Progenitor cell of endocrine pancreas (in vitro differentiated cells): ENCODE measurements around the gene ATP1A1. TPM values are rescaled to one million over a fixed set of nuclear protein-coding genes. Genes with fewer than 3 reads are reported as not detected.

Experiments used
- DNase-seq: peaks from one replicate; pipeline ENCODE4 v3.0.0; 2021; ENCODE audit warnings: low spot score; ENCODE audit not compliant: unreplicated experiment
- H3K27ac Mint-ChIP-seq: 2 replicates; pipeline ENCODE4 v1.8.0; 2021; ENCODE audit warnings: mild to moderate bottlenecking, moderate library complexity, mixed read lengths
- H3K27me3 Mint-ChIP-seq: 2 replicates; pipeline ENCODE4 v1.8.0; 2021; ENCODE audit warnings: mixed read lengths
- H3K36me3 Mint-ChIP-seq: 2 replicates; pipeline ENCODE4 v1.8.0; 2022; ENCODE audit warnings: mixed read lengths; ENCODE audit not compliant: insufficient read depth
- H3K4me1 Mint-ChIP-seq: 2 replicates; pipeline ENCODE4 v1.8.0; 2021; ENCODE audit warnings: low read depth, mixed read lengths
- H3K4me3 Mint-ChIP-seq: 2 replicates; pipeline ENCODE4 v1.8.0; 2021; ENCODE audit warnings: low read depth, mild to moderate bottlenecking, moderate library complexity, mixed read lengths
- H3K9me3 Mint-ChIP-seq: 2 replicates; pipeline ENCODE4 v1.8.0; 2021; ENCODE audit warnings: low read depth, mixed read lengths
- total RNA-seq: library from RNA; stranded (reverse); gene quantifications from 2 replicates; pipeline ENCODE4 v1.2.1, GENCODE V29; 2021
- TF ChIP-seq, protein P1 (sequence below): fragments of 200-600 bp; sonication (generic); IDR thresholded peaks from one replicate; pipeline ENCODE4 v1.5.0; 2021; ENCODE audit warnings: antibody characterized with exemption, mild to moderate bottlenecking; ENCODE audit not compliant: unreplicated experiment

ATP1A1 gene
- total RNA-seq, 1 donor from 2014 or later = 332 TPM

DNA sequence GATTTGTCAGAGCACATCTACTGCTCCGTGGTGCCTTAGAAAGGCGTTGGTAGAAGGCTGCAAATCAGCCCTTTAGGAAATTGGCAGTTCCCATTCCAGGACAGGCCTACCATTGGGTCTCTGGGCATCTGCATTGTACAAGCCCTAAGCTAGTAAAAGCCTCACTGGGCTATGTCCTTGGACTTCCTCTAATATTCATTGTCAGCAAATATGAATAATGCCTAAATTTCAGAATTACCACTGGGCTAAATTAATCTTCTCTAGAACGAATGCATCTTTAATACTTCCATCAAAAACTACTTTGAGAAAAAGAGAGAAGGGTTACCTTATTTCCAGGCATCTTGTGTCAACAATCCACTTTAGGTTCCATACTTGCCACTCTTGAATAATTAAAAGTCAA lies 41.5 kb upstream of the ATP1A1 start:
- Mint-ChIP-seq H3K9me3 (no peaks in the 10 kb centered on the region), H3K27ac (no peak overlapping the region), H3K4me1 (peaks cover 37% of the 10 kb centered on the region), H3K27me3 (no peaks in the 10 kb centered on the region), H3K36me3 (no peaks in the 10 kb centered on the region), H3K4me3 (no peak overlapping the region)
- no peak for DNase-seq
- TF ChIP-seq, protein P1, sequence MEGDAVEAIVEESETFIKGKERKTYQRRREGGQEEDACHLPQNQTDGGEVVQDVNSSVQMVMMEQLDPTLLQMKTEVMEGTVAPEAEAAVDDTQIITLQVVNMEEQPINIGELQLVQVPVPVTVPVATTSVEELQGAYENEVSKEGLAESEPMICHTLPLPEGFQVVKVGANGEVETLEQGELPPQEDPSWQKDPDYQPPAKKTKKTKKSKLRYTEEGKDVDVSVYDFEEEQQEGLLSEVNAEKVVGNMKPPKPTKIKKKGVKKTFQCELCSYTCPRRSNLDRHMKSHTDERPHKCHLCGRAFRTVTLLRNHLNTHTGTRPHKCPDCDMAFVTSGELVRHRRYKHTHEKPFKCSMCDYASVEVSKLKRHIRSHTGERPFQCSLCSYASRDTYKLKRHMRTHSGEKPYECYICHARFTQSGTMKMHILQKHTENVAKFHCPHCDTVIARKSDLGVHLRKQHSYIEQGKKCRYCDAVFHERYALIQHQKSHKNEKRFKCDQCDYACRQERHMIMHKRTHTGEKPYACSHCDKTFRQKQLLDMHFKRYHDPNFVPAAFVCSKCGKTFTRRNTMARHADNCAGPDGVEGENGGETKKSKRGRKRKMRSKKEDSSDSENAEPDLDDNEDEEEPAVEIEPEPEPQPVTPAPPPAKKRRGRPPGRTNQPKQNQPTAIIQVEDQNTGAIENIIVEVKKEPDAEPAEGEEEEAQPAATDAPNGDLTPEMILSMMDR = no peak

DNA sequence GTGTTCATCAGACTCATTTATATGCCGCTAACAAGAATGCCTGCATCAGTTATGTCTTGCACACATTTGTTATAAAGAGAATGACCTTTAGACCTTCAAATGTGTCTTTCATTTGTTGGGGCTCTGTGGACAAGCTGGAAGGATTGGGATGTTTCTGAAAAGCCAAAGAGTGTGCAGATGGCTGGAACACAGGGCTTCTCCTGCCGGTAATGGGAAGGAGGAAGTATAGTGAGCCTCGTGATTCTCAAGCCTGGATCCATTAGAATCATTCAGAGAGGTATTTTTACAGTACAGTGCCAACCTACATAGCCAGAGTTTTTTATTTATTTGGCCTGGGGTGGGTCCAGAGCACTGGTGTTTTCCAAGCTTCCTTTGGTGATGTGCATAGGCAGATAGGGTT lies 40.6 kb upstream of the ATP1A1 start:
- H3K36me3 Mint-ChIP-seq = no peaks in the 10 kb centered on the region
- DNase-seq = no peak
- TF ChIP-seq, protein P1 = no peak
- peaks cover 40% of the 10 kb centered on the region for H3K4me1 Mint-ChIP-seq
- no peak overlapping the region for H3K27ac Mint-ChIP-seq
- no peaks in the 10 kb centered on the region for H3K9me3 Mint-ChIP-seq
- no peak overlapping the region for H3K4me3 Mint-ChIP-seq
- H3K27me3 Mint-ChIP-seq = no peaks in the 10 kb centered on the region

GRCh38 chr1:116333171-116334014 lies 39.7 kb upstream of the ATP1A1 start:
- no peak for DNase-seq
- Mint-ChIP-seq H3K36me3 (no peaks in the 10 kb centered on the region), H3K9me3 (no peaks in the 10 kb centered on the region), H3K27me3 (no peaks in the 10 kb centered on the region), H3K27ac (no peak overlapping the region), H3K4me1 (peaks cover 40% of the 10 kb centered on the region), H3K4me3 (no peak overlapping the region)
- TF ChIP-seq, protein P1 = no peak

- H3K27me3 Mint-ChIP-seq = no peaks in the 10 kb centered on the region
- DNase-seq = no peak
- H3K4me1 Mint-ChIP-seq = peaks cover 40% of the 10 kb centered on the region
- H3K36me3 Mint-ChIP-seq = no peaks in the 10 kb centered on the region
- H3K27ac Mint-ChIP-seq = no peak overlapping the region
- H3K9me3 Mint-ChIP-seq = no peaks in the 10 kb centered on the region
- no peak overlapping the region for H3K4me3 Mint-ChIP-seq
- TF ChIP-seq, protein P1 = no peak
Measured at GRCh38 chr1:116334015-116334547, 39.0 kb upstream of the ATP1A1 start.

- Mint-ChIP-seq H3K27me3 (no peaks in the 10 kb centered on the region), H3K9me3 (no peaks in the 10 kb centered on the region), H3K36me3 (no peaks in the 10 kb centered on the region), H3K4me1 (peaks cover 33% of the 10 kb centered on the region), H3K27ac (no peak overlapping the region), H3K4me3 (no peak overlapping the region)
- no peak for DNase-seq
- TF ChIP-seq, protein P1 = no peak
Measured at GRCh38 chr1:116334868-116335635, 38.0 kb upstream of the ATP1A1 start.
